SU-DHL-6 (cell line): ENCODE data around the gene MEA1.

Source experiments
- H2AFZ ChIP-seq: fragments of 200-600 bp; sonication (generic); 2 replicates; pipeline ENCODE4 v1.6.1; 2014; ENCODE audit warnings: low read depth, mild to moderate bottlenecking, moderate library complexity, mixed read lengths, antibody characterized with exemption, low read length; ENCODE audit not compliant: severe bottlenecking
- H3F3A ChIP-seq: fragments of 200-600 bp; shearing (Covaris generic); 2 replicates; pipeline ENCODE4 v1.6.0; 2016; ENCODE audit warnings: antibody characterized with exemption, mild to moderate bottlenecking; ENCODE audit not compliant: insufficient read depth
- H3K27ac ChIP-seq: fragments of 200-600 bp; sonication (generic); 2 replicates; pipeline ENCODE4 v1.5.1; 2016; ENCODE audit warnings: low read depth, mild to moderate bottlenecking, low read length, moderate library complexity, mixed read lengths
- H3K27me3 ChIP-seq: fragments of 200-600 bp; sonication (generic), shearing (Covaris generic); 2 replicates; pipeline ENCODE4 v1.6.0; 2014; ENCODE audit warnings: mild to moderate bottlenecking, low read length
- H3K36me3 ChIP-seq: fragments of 200-600 bp; sonication (generic); 2 replicates; pipeline ENCODE4 v1.6.1; 2014; ENCODE audit warnings: mild to moderate bottlenecking, low read length, mixed read lengths
- H3K4me2 ChIP-seq: fragments of 300-600, 200-600 bp; shearing (Covaris generic), sonication (generic); 2 replicates; pipeline ENCODE4 v1.6.0; 2014; ENCODE audit warnings: low read length, low read depth, mild to moderate bottlenecking; ENCODE audit not compliant: poor library complexity, severe bottlenecking
- H3K4me3 ChIP-seq: fragments of 200-600 bp; sonication (generic); 2 replicates; pipeline ENCODE4 v1.5.1; 2014; ENCODE audit warnings: antibody characterized with exemption, low read length, mild to moderate bottlenecking, mixed read lengths; ENCODE audit not compliant: insufficient read depth, poor library complexity, severe bottlenecking
- H3K79me2 ChIP-seq: fragments of 200-600 bp; sonication (generic); 2 replicates; pipeline ENCODE4 v1.6.1; 2014; ENCODE audit warnings: mild to moderate bottlenecking, low read length, moderate library complexity; ENCODE audit not compliant: insufficient read depth
- H3K9ac ChIP-seq: fragments of 200-600 bp; sonication (generic); 2 replicates; pipeline ENCODE4 v1.7.0; 2014; ENCODE audit warnings: mild to moderate bottlenecking, low read length
- H3K9me2 ChIP-seq: fragments of 200-600 bp; sonication (generic); replicated peaks from 2 replicates; pipeline ENCODE4 v1.6.1; 2014; ENCODE audit warnings: low read length; ENCODE audit not compliant: insufficient read depth
- H3K9me3 ChIP-seq: fragments of 200-600 bp; sonication (generic); 2 replicates; pipeline ENCODE4 v1.6.1; 2014; ENCODE audit warnings: low read length, mixed read lengths; ENCODE audit not compliant: insufficient read depth
- H4K20me1 ChIP-seq: fragments of 200-600 bp; sonication (generic); 2 replicates; pipeline ENCODE4 v1.6.1; 2014; ENCODE audit warnings: low read depth, mild to moderate bottlenecking, antibody characterized with exemption, low read length, moderate library complexity, mixed read lengths
- CTCF ChIP-seq: fragments of 200-600 bp; sonication (generic); IDR thresholded peaks from one replicate; pipeline ENCODE4 v1.5.1; 2017; ENCODE audit warnings: antibody characterized with exemption, mild to moderate bottlenecking, low read length, moderate library complexity; ENCODE audit not compliant: insufficient read depth, poor library complexity, severe bottlenecking
- EZH2phosphoT487 ChIP-seq: fragments of 200-600 bp; sonication (generic), shearing (Covaris generic); conservative IDR thresholded peaks from 2 replicates; pipeline ENCODE4 v1.6.1; 2018; ENCODE audit warnings: mild to moderate bottlenecking, antibody characterized with exemption, low read length, moderate library complexity, mixed read lengths

The MEA1 gene

GRCh38 chr6:43014434-43014909 lies 726 bp upstream of the MEA1 start:
- no peaks in the 10 kb centered on the region for H3K9me2 ChIP-seq
- peak overlapping the region; percentile 75 for H3K4me3 ChIP-seq
- no peaks in the 10 kb centered on the region; the same call in 1 of the 2 replicates for H3K36me3 ChIP-seq
- H2AFZ ChIP-seq: no peak overlapping the region
- no peaks in the 10 kb centered on the region for H4K20me1 ChIP-seq
- H3K27me3 ChIP-seq: no peaks in the 10 kb centered on the region
- TF ChIP-seq EZH2phosphoT487 (no peak), CTCF (no peak)
- peaks cover 7% of the 10 kb centered on the region for H3F3A ChIP-seq
- peak overlapping the region; percentile 94 for H3K4me2 ChIP-seq
- H3K9ac ChIP-seq: peak overlapping the region; percentile 85
- H3K27ac ChIP-seq: no peak overlapping the region
- H3K79me2 ChIP-seq: peaks cover 44% of the 10 kb centered on the region
- no peaks in the 10 kb centered on the region for H3K9me3 ChIP-seq

GRCh38 chr6:43013097-43013842 lies 476 bp downstream of the MEA1 start:
- H3K27ac ChIP-seq: peak overlapping the region; percentile 45
- H3K9ac ChIP-seq: peak overlapping the region; percentile 85
- H3K79me2 ChIP-seq: peaks cover 44% of the 10 kb centered on the region
- no peaks in the 10 kb centered on the region for H4K20me1 ChIP-seq
- no peaks in the 10 kb centered on the region for H3F3A ChIP-seq
- no peaks in the 10 kb centered on the region for H3K27me3 ChIP-seq
- H3K4me3 ChIP-seq: peak overlapping the region; percentile 89
- H3K9me2 ChIP-seq: no peaks in the 10 kb centered on the region
- peak overlapping the region; percentile 84 for H3K4me2 ChIP-seq
- no peaks in the 10 kb centered on the region for H3K9me3 ChIP-seq
- no peak for TF ChIP-seq EZH2phosphoT487
- TF ChIP-seq CTCF: no peak
- H3K36me3 ChIP-seq: no peaks in the 10 kb centered on the region
- peak overlapping the region; percentile 92 for H2AFZ ChIP-seq

GRCh38 chr6:43012364-43012763 lies 1.4 kb downstream of the MEA1 start:
- TF ChIP-seq EZH2phosphoT487 (no peak), CTCF (no peak)
- Histone ChIP-seq H3K27ac (0 out of 2 replicates have a peak overlapping the region, but pooled peaks have one; percentile 45), H3K9me3 (no peaks in the 10 kb centered on the region), H3K36me3 (no peaks in the 10 kb centered on the region), H3K4me2 (peak overlapping the region; percentile 84), H3K9me2 (no peaks in the 10 kb centered on the region), H3K9ac (peak overlapping the region; percentile 85), H3K4me3 (peak overlapping the region; percentile 89), H3K79me2 (peaks cover 44% of the 10 kb centered on the region), H2AFZ (no peak overlapping the region), H3K27me3 (no peaks in the 10 kb centered on the region), H3F3A (no peaks in the 10 kb centered on the region), H4K20me1 (no peaks in the 10 kb centered on the region)
